Measurements from ENCODE around the gene KRTAP6-3.

GRCh38 chr21:30579346-30579745, 12.9 kb upstream of the KRTAP6-3 start:
- no peak for TF ChIP-seq EZH2 (IDR thresholded peaks at IDR 0.05; ENCODE audit: borderline replicate concordance, low read length)
- no peak for TF ChIP-seq CTCF (conservative IDR thresholded peaks at IDR 0.05 in 1 of 2, IDR thresholded peaks at IDR 0.05 in 1 of 2; ENCODE audit: extremely low read depth in 1 of 2, insufficient read depth in 1 of 2, low read depth in 1 of 2, low read length in 2 of 2)

Data from mammary epithelial cell (primary cell).